Coronary artery (tissue), 2 donors: ENCODE measurements around the gene HHAT.

ENCODE experiments used
- DNase-seq: peaks from one replicate; pipeline ENCODE4 v3.0.0-alpha.2; 2017; ENCODE audit warnings: low spot score
- H3K27ac ChIP-seq, 2 donors: fragments of 200-600 bp; sonication (generic); one replicate each; pipeline ENCODE4 v1.5.1; 2016 to 2019
- H3K4me3 ChIP-seq: fragments of 200-600 bp; sonication (generic); 2 replicates; pipeline ENCODE4 v1.5.1; 2016; ENCODE audit warnings: mild to moderate bottlenecking, moderate library complexity
- CTCF ChIP-seq: fragments of 200-600 bp; sonication (generic); IDR thresholded peaks from one replicate; pipeline ENCODE4 v1.5.1; 2019; ENCODE audit warnings: antibody characterized with exemption

Gene HHAT

GRCh38 chr1:210292231-210292871 lies 36.4 kb upstream of the HHAT start:
- Histone ChIP-seq H3K27ac (peak overlapping the region; percentile 87 to 94), H3K4me3 (peak overlapping the region; percentile 66)
- peak; percentile 76 for DNase-seq
- TF ChIP-seq CTCF: no peak

- no peak for TF ChIP-seq CTCF
- peak overlapping the region; percentile 66 for H3K4me3 ChIP-seq
- peak; percentile 88 for DNase-seq
- H3K27ac ChIP-seq: peak overlapping the region; percentile 87 to 94
Measured at GRCh38 chr1:210293171-210293607, 35.5 kb upstream of the HHAT start.

DNA sequence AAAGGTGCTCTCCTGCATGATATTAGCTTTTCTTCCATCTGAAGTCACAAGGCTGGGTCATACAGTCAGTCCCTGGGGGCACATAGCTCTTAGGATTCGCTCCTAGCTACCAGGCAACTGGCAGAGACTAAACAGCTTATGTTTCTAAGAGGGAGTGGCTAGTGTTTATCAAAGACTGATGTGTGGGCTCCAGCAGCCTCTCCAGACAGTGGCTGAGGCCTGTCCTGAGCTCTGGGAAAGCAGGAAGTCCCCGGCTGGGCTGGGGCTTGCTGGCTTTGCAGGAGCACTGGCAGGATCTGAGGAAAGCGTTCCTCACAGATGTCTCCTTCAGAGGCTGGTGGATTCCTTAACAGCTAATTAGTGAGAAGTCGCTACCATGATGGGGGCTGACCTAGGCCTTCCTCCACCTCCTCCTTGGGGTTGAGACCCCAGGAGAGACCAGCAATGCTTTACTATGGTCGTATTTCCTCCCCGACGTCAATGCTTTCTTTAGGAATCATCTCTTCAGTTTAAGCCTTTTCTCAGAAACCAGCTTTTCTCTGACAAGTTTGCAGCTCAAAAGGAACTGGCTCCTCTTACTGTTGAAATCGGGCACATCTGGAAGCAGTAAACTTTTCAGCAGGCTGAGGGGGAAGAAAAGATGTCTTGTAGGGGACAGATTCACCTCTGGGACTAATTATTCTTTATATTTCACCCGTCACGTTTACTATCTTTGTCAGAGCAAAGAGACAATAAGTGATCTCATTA lies 33.5 kb upstream of the HHAT start:
- no peak for TF ChIP-seq CTCF
- H3K27ac ChIP-seq: peak overlapping the region; percentile 59 to 94
- no peak overlapping the region for H3K4me3 ChIP-seq
- DNase-seq: peak; percentile 81

DNA sequence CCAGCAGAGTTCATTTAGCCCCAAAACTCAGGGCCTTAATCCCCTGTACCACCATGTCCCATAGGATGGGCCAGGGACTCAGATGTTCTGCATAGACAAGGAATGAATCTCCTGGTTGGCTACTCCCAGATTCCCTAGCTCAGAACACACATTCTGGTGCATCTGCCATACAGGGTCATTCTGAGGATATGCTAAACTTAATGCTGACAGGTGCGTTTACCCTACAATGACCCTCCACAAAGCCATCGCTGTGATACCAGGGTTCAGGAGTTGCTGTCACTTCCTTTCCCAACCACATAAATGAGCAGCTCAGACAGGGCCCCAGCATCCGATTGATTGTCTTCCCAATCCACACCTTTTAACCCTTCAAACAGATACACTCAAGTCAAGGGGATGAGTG lies 32.0 kb upstream of the HHAT start:
- Histone ChIP-seq H3K4me3 (no peak overlapping the region), H3K27ac (no peak overlapping the region)
- no peak for TF ChIP-seq CTCF
- no peak for DNase-seq

DNA sequence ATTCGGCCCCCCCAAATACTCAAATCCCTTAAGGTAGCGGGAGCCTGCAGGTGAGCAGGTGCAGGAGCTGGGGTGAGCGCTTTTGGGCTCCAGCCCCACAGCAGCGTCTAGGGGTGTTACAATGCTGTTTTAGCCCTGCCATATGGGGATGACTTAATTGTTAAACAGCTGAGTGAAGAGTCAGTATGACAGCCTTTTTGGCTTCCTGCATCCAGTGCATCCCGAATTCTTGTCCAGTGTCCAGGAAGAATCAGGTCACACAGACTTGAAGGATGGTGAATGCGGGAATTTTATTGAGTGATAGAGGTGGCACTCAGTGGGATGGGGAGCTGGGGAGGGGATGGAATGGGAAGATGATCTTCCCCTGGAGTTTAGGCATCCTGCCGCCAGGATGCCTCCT lies 30.4 kb upstream of the HHAT start:
- TF ChIP-seq CTCF: no peak
- H3K4me3 ChIP-seq: no peak overlapping the region
- no peak for DNase-seq
- no peak overlapping the region for H3K27ac ChIP-seq

DNA sequence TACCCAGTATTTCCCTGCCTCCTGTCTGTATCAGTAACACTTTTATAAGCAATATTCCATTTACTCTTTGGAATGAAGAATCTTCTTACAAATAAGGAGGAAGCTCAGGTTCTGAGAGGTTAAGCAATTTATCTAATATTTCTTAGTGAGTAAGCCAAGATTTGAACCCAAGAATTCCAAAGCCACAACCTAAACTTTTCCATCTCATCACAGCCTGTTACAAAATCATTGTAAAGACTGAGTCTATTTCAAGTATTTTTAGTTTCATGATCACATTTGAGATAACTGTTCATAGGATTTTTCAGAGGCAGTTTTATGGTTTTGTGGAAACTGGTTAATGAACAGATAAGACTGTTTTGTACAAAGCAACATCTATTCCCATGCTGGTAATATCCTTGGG lies 29.8 kb upstream of the HHAT start:
- Histone ChIP-seq H3K4me3 (no peak overlapping the region), H3K27ac (no peak overlapping the region)
- TF ChIP-seq CTCF: no peak
- DNase-seq: no peak

DNA sequence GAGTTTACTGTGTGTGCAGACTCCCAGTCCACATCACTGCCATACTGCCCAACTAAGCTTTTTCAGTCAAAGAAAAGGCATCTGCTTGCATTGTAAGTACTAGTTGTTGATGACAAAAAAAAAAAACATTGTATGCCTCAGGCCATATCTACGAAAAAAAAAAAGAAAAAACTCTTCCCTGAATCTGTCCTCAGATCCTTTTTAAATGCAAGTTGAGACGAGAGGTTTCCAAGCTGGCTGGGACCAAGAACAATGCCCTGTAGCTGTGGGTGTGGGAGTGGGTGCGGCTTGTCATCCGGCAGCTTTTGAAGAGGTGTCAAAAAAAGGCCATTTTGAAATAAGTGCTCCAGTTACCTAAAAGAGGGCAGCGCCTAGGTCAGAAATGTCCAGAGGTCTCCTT lies 29.2 kb upstream of the HHAT start:
- Histone ChIP-seq H3K27ac (no peak overlapping the region), H3K4me3 (no peak overlapping the region)
- DNase-seq: no peak
- no peak for TF ChIP-seq CTCF
